ENCODE measurements around the gene ATP10B.
A peak's percentile ranks its signal among the peaks of the same experiment; 100 is the strongest.

ATP10B gene

GRCh38 chr5:160629003-160629402 lies 223.0 kb downstream of the ATP10B start:
- DNase-seq (ENCODE audit: low spot score): no peak

- no peak for DNase-seq (ENCODE audit: low spot score)
Observed at GRCh38 chr5:160628619-160628968, 223.4 kb downstream of the ATP10B start.

GRCh38 chr5:160627921-160628618 lies 223.9 kb downstream of the ATP10B start:
- DNase-seq (ENCODE audit: low spot score): peak; percentile 44

GRCh38 chr5:160626322-160626721 lies 225.7 kb downstream of the ATP10B start:
- no peak for DNase-seq (ENCODE audit: low spot score)

- DNase-seq (ENCODE audit: low spot score): no peak
Observed at GRCh38 chr5:160621526-160621925, 230.5 kb downstream of the ATP10B start.

GRCh38 chr5:160620401-160620800 lies 231.6 kb downstream of the ATP10B start:
- no peak for DNase-seq (ENCODE audit: low spot score)

- no peak for DNase-seq (ENCODE audit: low spot score)
Observed at GRCh38 chr5:160619381-160619780, 232.6 kb downstream of the ATP10B start.

- no peak for DNase-seq (ENCODE audit: low spot score)
Observed at GRCh38 chr5:160618286-160618685, 233.7 kb downstream of the ATP10B start.

- DNase-seq (ENCODE audit: low spot score): no peak
Observed at GRCh38 chr5:160616712-160617497, 235.1 kb downstream of the ATP10B start.

GRCh38 chr5:160614136-160614535 lies 237.9 kb downstream of the ATP10B start:
- DNase-seq (ENCODE audit: low spot score): no peak

- no peak for DNase-seq (ENCODE audit: low spot score)
Observed at GRCh38 chr5:160605266-160605665, 246.7 kb downstream of the ATP10B start.

- DNase-seq (ENCODE audit: low spot score): no peak
Observed at GRCh38 chr5:160604484-160604883, 247.5 kb downstream of the ATP10B start.

GRCh38 chr5:160602744-160603143 lies 249.3 kb downstream of the ATP10B start:
- no peak for DNase-seq (ENCODE audit: low spot score)

GRCh38 chr5:160601046-160601445 lies 251.0 kb downstream of the ATP10B start:
- DNase-seq (ENCODE audit: low spot score): no peak

- no peak for DNase-seq (ENCODE audit: low spot score)
Observed at GRCh38 chr5:160573318-160573717, 278.7 kb downstream of the ATP10B start.

- DNase-seq (ENCODE audit: low spot score): no peak
Observed at GRCh38 chr5:160567031-160567705, 284.8 kb downstream of the ATP10B start.

GRCh38 chr5:160565376-160565775 lies 286.6 kb downstream of the ATP10B start:
- no peak for DNase-seq (ENCODE audit: low spot score)

- DNase-seq (ENCODE audit: low spot score): no peak
Observed at GRCh38 chr5:160556846-160557245, 295.2 kb downstream of the ATP10B start.

GRCh38 chr5:160555971-160556631 lies 295.9 kb downstream of the ATP10B start:
- DNase-seq (ENCODE audit: low spot score): no peak

- DNase-seq (ENCODE audit: low spot score): no peak
Observed at GRCh38 chr5:160555581-160555970, 296.4 kb downstream of the ATP10B start.

GRCh38 chr5:160550075-160550474 lies 301.9 kb downstream of the ATP10B start:
- DNase-seq (ENCODE audit: low spot score): no peak

GRCh38 chr5:160548949-160549645 lies 302.9 kb downstream of the ATP10B start:
- DNase-seq (ENCODE audit: low spot score): no peak
